Limb (tissue), 2 donors: ENCODE measurements around the gene ACMSD.
"Not testable (repeated sequence)": the region's sequence is repeated elsewhere in the genome, so short reads cannot be mapped to it uniquely, and the experiment has no call there.

ENCODE experiments used
- DNase-seq, 2 donors: peaks; one replicate each; pipeline ENCODE4 v3.0.0-alpha.2; 2016; ENCODE audit errors: extremely low spot score in 2 of 2

ACMSD gene

GRCh38 chr2:134905168-134905567, 66.8 kb downstream of the ACMSD start:
- DNase-seq: no peak

GRCh38 chr2:134906726-134907125, 68.3 kb downstream of the ACMSD start:
- DNase-seq: no peak

- not testable (repeated sequence) for DNase-seq
Measured at GRCh38 chr2:134907441-134908116, 69.2 kb downstream of the ACMSD start.

DNA sequence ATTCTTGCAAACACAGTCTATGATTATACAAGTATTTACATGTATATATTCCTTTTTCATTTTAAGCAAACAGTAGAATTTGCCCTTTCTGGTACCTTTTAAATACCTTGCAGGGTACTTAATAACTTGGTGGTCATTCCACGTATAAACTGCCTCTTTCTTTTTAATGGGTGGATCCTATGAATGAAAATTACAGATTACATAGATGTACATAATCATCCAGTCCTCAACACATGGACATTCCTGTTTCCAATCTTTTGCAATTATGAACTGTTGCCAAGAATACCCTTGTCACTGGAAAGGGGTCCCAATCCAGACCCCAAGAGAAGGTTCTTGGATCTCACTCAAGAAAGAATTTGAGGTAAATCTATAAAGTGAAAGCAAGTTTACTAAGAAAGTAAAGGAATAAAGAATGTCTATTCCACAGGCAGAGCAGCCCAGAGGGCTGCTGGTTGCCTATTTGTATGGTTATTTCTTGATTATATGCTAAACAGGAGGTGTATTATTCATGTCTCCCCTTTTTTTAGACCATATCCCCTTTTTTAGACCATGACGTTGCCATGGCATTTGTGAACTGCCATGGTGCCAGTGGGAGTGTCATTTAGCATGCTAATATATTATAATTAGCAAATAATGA, 72.5 kb downstream of the ACMSD start:
- DNase-seq: no peak

DNA sequence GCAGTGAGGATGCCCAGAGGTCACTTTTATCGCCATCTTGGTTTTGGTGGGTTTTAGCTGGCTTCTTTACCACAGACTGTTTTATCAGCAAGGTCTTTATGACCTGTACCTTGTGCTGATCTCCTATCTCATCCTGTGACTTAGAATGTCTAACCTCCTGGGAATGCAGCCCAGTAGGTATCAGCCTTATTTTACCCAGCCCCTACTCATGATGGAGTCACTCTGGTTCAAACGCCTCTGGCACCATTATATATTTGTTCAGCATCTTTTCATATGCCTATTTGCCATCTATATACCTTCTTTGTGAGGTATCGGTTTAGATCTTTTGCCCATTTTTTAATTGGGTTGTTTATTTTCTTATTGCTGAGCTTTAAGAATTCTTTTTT, 73.0 kb downstream of the ACMSD start:
- DNase-seq: no peak

GRCh38 chr2:134912361-134912760, 73.9 kb downstream of the ACMSD start:
- no peak for DNase-seq

GRCh38 chr2:134917360-134917865, 79.0 kb downstream of the ACMSD start:
- DNase-seq: peak in 1 of 2 donors; percentile 29

- DNase-seq: no peak
Measured at GRCh38 chr2:134917888-134918525, 79.6 kb downstream of the ACMSD start.

DNA sequence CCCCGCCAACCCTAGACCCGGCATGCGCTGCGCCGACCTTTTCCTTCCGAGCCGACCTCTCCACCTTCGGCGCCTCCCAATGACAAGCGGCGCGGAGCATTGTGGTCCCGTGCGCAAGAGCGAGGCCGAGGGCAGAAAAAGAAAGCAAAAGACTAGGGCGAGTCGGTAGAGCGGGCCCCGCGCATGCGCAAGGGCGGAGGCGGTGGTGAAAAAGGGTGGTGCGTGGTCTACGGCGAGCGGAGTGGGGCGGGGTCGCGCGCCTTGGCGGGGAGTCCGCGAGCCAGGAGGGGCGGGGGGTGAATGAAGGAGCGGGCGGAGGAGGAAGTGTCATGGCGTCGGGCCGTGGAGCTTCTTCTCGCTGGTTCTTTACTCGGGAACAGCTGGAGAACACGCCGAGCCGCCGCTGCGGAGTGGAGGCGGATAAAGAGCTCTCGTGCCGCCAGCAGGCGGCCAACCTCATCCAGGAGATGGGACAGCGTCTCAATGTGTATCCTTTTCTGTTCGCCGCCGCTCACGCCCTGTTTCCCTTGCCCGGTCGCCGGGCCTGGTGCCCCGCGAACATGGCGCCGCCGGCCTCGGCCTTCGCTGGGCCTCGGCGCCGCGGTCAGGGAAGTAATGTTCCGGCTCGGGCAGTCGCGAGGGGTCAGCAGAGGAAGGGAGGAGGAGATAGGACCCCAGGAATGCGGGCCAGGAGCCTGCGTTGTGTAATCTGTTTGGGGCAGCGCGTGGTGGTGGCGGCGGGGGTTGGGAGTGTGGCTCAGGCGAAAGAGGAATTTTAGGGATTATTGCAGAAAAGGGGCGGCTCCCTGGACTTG, 80.3 kb downstream of the ACMSD start, which contains the start of gene CCNT2:
Gene CCNT2 (plus strand): TSS at position 297 of the 815 bp plus-strand sequence. CDS start 33 bp downstream, at position 330.
- peak; percentile 99 to 100 for DNase-seq

DNA sequence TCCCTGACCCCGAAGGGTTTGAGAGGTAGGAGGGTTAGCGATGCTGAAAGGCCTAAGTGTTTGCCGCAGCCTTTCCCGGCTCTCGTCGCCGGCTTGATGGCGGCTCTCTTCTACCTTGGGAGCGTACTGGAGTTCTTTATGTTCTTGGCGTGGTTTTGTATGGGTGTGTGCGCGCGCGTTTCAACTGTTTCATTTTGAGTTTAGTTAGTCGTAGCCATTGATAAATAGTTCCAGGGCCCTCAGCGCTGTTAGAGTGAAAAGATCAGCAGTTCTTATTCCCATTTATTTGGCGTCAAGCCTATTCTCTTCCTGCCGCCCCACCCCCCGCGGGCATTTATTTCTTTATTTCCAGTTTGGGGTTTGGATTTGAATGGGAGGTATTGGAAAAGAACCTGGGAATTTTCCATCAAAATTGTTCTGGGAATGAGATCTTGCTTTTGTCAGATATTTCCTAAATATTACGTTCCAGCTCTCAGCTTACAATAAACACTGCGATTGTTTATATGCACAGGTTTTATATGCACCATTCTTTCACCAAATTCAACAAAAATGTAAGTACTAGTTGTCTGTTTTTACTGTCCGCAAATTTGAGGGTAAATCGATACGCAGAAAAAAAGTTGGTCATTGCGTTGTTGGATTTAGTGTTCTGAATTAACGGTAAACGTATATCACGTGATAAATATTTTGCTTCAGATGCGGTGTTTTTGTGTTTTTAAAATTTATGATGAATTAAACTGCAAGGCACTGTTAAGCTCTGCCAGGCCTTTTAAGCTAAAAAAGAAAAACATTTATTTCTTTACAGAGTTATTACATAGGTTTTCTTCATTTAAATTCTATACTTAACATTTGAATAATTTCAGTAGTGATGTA, 81.2 kb downstream of the ACMSD start:
- no peak for DNase-seq

- DNase-seq: no peak
Measured at GRCh38 chr2:134924912-134925311, 86.5 kb downstream of the ACMSD start.

- no peak for DNase-seq
Measured at GRCh38 chr2:134926231-134926931, 88.0 kb downstream of the ACMSD start.

GRCh38 chr2:134927195-134927594, 88.8 kb downstream of the ACMSD start:
- no peak for DNase-seq

DNA sequence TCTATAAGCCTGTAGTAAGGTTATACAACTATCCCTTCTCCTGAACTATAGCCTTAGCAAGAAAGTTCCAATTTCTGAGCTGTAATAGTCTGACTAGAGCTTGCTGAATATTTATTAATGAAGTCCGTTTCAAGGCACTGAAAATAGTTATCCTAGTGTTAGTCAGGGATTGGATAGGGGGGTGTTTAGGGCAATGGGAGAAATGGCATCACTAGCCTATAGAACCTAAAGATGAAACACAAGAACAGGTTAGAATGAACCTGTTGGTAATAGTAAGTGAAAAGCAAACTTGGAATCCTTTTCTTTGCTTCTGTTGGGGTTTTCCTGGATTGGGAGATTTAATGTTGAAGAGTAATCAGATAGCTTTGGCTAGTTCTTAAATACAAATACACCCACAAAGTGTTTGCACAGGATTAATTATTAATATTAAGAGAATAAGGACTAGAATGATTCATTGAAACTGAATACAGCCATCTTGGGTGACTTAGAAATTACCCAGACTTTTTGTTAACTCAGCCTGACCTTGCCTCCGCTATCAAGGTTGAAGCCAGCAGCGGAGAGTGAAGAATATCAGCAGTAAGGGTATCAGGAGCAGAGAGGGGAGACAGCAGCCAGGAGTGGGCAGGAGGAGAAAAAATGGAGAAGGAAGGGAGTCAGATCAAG, 94.6 kb downstream of the ACMSD start:
- DNase-seq: no peak

- no peak for DNase-seq
Measured at GRCh38 chr2:134933732-134934131, 95.3 kb downstream of the ACMSD start.

- no peak for DNase-seq
Measured at GRCh38 chr2:134934150-134934549, 95.7 kb downstream of the ACMSD start.

GRCh38 chr2:134934641-134935040, 96.2 kb downstream of the ACMSD start:
- DNase-seq: no peak

DNA sequence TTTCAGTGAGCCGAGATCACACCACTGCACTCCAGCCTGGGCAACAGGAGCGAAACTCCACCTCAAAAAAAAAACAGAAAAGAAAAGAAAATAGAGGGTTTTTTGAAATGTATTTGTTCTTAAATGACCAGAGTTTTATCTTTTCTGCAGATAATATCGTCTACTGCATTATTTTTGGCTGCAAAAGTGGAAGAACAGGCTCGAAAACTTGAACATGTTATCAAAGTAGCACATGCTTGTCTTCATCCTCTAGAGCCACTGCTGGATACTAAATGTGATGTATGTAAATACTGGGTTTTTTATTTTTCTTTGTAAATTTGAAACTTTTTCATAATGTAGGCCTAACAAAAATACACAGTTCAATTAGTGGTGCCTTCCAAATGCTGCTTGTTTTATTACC, 98.3 kb downstream of the ACMSD start:
- DNase-seq: no peak

DNA sequence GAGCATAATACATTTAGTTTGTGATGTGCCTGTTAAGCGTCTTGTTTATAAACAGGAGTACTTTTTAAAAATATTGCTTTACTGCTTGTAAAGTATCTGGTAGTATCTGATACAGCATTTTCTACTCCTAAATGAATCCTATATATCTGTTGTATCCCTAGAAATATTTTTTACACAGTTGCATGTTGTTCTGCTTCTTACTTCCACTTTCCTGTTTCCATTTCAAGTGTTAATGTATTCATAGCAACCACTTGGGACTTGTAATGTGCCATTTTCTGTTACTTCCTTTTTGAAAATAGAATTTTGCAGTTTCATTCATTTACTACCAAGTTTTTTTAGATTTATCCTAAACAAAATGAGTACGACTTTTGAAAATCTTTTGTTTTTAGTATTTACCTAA, 105.1 kb downstream of the ACMSD start:
- DNase-seq: no peak

- DNase-seq: no peak
Measured at GRCh38 chr2:134944975-134945374, 106.6 kb downstream of the ACMSD start.
